NCI-H345 treated with DMSO at 0.1 percent for 48 hours (cell line): ENCODE measurements around the gene MTUS2.
A peak's percentile ranks its signal among the peaks of the same experiment; 100 is the strongest.
"Not testable (repeated sequence)": the region's sequence is repeated elsewhere in the genome, so short reads cannot be mapped to it uniquely, and the experiment has no call there.

Experiments used
- DNase-seq: peaks from one replicate; lab custom pipeline; 2025; ENCODE audit not compliant: unreplicated experiment; lab: John Stamatoyannopoulos, UW

Gene MTUS2

DNA sequence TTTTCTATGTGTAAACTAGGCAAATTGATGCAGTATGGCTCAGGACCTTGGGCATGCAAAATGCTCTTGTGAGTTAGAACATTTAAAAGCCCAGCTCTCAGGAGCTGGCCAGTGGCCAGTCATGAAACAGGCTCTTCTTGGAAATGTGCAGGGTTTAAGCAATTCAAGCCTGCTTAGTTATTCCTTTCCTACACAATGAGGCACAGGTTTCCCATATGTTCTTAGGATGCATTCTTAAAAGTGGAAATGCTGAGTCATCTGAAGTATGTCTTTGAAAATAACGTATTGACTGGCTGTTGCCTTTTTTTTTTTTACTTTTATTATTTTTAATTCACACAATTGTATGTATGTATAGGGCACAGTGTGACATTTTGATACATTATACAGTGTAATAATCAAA, 474.7 kb downstream of the MTUS2 start:
- DNase-seq, result no peak

- DNase-seq, result no peak
Measured at GRCh38 chr13:29301027-29301426, 480.9 kb downstream of the MTUS2 start.

DNA sequence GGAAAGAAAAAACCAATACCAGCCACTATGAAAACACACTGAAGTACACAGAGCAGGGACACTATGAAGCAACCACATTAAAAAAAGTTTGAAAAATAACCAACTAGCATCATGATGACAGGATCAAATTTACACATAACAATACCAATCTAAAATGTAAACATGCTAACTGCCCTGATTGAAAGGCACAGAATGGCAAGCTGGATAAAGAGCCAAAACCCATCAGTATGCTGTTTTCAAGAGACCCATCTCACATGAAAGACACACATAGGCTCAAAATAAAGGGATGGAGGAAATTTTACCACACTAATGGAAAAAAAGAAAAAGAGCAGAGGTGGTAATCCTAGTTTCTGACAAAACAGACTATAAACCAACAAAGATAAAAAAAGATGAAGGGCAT, 484.0 kb downstream of the MTUS2 start:
- DNase-seq, result no peak

- DNase-seq, result no peak
Measured at GRCh38 chr13:29310806-29311205, 490.7 kb downstream of the MTUS2 start.

- no peak for DNase-seq
Measured at GRCh38 chr13:29315847-29316246, 495.7 kb downstream of the MTUS2 start.

DNA sequence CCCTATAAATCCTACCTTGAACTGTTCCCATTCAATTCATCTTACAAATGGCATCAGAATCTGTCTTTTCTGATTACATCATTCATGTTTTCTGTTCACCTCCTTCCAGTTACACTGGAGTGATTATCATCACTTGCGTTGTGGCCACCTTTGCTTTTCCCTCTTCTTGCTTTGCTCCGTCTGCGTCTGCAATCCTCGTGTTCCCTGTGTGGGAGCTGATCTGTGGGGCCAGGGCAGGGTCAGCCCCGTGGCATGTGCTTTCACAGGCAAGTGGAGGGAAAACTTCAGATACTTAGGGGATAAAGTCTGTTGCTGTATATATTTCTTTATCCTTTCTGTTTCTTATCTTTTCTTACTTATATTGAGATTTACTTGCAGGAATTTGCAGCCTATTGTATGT, 497.7 kb downstream of the MTUS2 start:
- no peak for DNase-seq

GRCh38 chr13:29318741-29319140, 498.6 kb downstream of the MTUS2 start:
- DNase-seq, result no peak

DNA sequence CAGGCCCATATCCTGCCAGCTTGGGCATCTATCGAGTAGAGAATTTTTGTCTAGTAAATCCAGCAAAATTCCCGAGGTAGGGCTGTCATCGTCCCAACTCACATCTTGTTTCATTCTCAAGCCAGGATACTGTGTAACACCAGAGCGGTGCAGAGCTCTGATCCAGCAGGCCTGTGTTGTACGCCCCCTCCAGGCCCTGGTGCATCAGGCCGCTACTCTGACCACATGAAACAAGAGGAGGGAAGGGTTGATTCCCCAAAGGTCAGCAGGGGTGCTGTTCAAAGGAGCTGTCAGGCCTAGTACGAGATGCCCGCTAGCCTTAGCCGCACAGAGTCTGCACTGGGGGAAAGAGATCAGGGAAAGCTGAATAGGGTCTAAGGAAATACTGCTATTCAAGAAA, 499.3 kb downstream of the MTUS2 start:
- no peak for DNase-seq

DNA sequence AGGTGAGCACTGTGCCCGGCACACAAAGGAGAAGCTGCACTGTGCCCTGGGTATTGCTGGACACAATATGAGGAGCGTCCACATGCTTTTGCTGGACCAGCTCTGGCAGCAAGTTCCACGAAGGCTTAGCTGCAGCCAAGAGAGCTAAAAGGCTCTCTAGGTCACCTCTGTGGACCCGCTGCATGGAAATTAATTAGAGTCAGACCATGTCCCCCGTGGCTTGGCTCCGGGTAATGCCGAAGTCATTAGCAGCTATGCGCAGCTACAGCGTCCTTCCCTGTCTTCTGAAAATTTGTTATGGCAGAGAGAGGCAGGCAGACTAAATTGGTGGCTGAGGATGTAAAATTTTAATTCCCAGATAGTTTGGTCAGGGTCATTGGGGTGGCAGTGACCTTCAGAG, 503.8 kb downstream of the MTUS2 start:
- DNase-seq, result no peak

- DNase-seq, result no peak
Measured at GRCh38 chr13:29324601-29325000, 504.5 kb downstream of the MTUS2 start.

DNA sequence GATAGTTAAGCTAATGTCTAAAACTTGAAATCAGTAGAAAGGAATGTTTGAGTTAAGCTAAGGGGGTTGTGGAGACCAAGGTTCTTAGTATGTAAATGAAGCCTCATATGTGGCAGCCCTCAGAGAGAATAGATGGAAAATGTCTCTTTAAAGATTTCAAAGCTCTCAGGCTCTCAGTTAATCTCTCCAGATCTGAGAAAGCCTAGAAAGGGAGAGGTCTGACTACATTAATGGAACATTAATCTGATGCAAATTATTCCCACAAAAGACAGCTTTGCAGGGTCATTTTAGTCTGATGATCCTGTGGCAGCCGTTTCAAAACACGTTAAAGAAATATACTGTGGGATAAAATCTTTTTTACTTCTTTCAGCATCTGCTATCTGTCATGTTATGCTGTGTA, 508.4 kb downstream of the MTUS2 start:
- DNase-seq, result no peak

DNA sequence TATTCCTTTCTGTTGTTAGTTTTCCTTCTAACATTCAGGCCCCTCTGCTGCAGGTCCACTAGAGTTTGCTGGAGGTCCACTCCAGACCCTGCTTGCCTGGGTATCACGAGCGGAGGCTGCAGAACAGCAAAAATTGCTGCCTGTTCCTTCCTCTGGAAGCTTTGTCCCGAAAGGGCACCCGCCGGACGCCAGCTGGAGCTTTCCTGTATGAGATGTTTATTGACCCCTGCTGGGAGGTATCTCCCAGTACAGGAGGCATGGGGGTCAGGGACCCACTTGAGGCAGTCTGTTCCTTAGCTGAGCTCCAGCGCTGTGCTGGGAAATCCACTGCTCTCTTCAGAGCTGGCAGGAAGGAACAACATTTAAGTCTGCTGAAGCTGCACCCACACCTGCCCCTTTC, 516.2 kb downstream of the MTUS2 start:
- no peak for DNase-seq

- DNase-seq, result no peak
Measured at GRCh38 chr13:29339386-29340272, 519.5 kb downstream of the MTUS2 start.

- not testable (repeated sequence) for DNase-seq
Measured at GRCh38 chr13:29345860-29346582, 525.9 kb downstream of the MTUS2 start.

DNA sequence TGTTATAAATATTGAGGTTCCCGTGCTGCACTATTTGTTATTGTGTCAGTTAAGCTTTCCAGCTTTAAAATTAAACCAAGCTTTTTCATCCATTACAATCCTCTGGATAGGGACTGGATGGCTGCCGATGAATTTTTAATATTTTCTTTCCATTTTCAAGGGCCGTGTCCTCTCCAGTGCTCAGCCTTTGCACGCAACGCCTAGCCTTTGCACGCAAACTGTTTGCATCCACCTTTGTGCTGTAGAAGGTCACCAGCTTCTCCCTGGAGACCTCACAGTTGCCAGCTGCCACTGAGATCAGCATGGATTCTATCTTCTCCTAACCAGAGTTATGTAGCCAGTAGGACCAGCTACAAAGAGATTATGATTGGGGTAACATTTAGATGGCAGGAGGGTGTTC, 534.9 kb downstream of the MTUS2 start:
- no peak for DNase-seq

DNA sequence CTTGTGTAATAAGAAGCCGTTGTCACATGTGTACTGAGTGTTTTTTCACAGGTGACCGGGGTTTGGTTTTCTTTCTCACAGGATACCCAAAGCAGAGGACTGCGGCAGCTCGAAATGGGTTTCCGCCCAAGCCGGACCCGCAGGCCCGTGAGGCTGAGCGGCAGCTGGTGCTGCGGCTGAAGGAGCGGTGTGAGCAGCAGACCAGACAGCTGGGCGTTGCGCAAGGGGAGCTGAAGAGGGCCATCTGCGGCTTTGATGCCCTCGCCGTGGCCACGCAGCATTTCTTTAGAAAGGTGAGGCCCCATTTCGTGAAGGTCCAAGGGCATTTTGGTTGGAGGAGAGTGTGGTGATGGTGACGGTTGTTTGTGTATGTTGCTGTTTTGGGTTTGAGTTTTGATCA, 539.0 kb downstream of the MTUS2 start:
- DNase-seq, result no peak

DNA sequence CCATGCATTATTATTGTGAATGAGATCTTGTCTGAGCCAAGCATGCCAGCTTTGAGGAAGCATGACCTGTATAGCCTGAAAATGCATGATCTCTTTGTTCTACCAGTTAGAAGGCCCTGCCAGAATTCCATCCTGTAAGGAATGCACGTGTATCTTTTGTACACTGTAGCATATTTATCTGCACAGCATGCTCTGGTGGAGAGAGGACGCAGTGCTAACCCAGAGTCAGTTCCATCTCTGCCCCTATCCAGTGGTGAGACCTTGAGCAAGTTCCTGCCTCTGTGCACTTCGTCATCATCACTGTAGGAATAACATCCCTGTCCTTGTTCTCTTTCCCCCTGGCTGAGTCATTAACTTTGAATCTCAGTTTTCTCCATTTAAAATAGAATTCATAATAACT, 541.6 kb downstream of the MTUS2 start:
- no peak for DNase-seq

DNA sequence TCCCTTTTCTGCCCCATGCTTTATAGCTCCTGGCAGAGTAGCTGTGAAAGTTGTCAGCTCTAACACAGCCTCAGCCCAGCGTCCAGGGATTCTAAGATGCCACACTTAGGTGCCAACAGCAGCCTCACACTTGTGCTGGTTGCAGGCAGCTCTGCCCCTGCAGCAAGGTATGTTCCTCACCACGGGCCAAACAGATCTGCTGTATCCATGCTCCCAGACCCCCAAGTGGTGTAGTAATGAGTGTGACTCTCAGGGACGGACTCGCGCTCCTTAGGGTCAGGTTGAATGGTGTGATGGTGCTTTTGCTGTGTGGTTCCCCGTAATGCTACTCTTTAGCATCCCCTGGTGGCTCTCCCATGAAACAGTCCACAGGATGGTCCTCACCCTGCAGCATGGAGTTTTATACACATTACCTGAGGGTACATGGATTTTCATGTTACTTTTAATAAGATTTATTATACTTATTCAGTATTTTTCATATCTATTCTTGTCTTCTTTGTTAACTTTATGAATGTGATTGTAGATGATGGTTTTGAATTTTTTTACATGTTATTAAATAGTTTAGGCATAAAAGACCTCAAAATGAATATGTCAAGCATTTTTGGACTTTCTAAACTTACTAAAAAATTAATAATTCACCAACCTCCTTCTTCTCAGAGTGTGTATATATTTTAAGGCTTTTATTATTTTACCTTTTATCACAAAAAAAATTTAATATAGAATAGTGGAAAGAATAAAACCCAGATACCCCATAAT, 542.9 kb downstream of the MTUS2 start:
- DNase-seq, result peak; percentile 27

DNA sequence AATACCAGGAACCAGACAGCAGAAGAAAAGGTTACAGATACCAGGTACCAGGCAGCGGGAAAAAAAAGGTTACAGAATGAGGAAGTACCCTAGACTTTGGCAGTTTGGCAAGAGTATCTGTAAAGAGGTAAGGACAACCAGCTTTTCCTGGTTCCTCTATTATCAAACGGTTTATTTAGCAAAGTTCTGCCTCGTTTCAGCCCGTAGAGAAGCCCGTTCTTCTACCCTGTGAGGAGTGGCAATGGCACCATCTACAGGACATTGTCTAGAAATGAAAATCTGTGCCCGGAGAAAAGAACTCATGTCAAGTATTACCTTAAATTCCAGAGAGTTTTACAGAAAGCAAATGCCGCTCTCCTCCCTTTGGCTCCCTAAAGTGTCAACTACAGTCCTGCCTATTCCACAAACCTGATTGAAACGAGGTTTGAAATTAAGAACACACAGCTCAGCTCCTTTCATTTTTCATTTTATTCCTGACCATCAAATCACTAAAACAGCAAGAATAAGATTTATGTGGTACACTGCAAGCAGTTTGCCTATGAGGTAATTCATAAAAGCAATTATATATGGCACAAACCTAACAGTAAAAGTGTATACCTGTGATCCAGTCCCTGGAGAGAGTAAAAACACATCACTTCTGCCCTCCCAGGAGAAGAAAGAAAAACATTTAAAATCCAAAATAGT, 549.1 kb downstream of the MTUS2 start:
- DNase-seq, result no peak

DNA sequence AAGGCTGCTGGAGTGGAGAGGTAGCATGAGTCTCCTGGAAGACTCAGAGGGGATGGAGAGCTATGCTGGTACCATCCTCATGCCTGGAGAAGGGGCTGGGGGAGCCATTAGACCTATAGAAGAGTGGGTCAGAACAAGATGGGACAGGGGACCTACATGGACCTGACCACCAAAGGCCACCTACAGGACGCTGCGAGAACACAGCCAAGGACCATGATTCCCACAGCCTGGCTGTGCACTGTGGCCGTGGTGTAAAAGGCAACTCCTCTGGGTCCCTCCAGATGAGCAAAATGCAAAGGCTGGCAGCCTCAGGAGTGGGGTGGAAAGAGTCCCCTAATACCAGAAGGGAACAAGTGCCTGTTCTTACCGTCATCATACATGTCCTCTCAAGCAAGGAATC, 559.1 kb downstream of the MTUS2 start:
- DNase-seq, result no peak

- DNase-seq, result no peak
Measured at GRCh38 chr13:29379865-29380264, 559.7 kb downstream of the MTUS2 start.
